MCF 10A (cell line): ENCODE data around the gene NUP153. TPM values are rescaled to one million over a fixed set of nuclear protein-coding genes. Genes with fewer than 3 reads are reported as not detected.
"Not testable (repeated sequence)": the region's sequence is repeated elsewhere in the genome, so short reads cannot be mapped to it uniquely, and the experiment has no call there.

ENCODE experiments used
- Bru-seq: library from RNA; stranded (reverse); fragments of 400-500 nt; gene quantifications from one replicate; lab custom pipeline; 2021; lab: Mats Ljungman, UMichigan
- BruChase-seq, 2 experiments: library from RNA; stranded (reverse); fragments of 400-500 nt; gene quantifications; one replicate each; lab custom pipeline; 2021; lab: Mats Ljungman, UMichigan
- BruUV-seq: library from RNA; stranded (reverse); fragments of 400-500 nt; replicated peaks from 2 replicates; lab custom pipeline; 2021; lab: Mats Ljungman, UMichigan
- CTCF ChIA-PET: fragments of 300-600 bp; sonication (Branson Sonifier 250); formaldehyde crosslinking; extraction: SDS; loops from one replicate; lab custom pipeline; 2021; ENCODE audit warnings: antibody characterized with exemption, inconsistent platforms; lab: Yijun Ruan, JAX
- POLR2A ChIA-PET: fragments of 300-600, 350-650 bp; sonication (Branson Sonifier 250); formaldehyde crosslinking; extraction: SDS; loops from one replicate; lab custom pipeline; 2020; ENCODE audit warnings: antibody characterized with exemption, inconsistent platforms; lab: Yijun Ruan, JAX
- DNase-seq: peaks from one replicate; pipeline ENCODE4 v3.0.0-alpha.2; 2018; ENCODE audit not compliant: unreplicated experiment
- H3K27ac Mint-ChIP-seq: one replicate; pipeline ENCODE4 v1.8.0; 2022; ENCODE audit warnings: mild to moderate bottlenecking, low read depth, mixed read lengths; ENCODE audit not compliant: unreplicated experiment
- H3K27me3 Mint-ChIP-seq: one replicate; pipeline ENCODE4 v1.8.0; 2022; ENCODE audit warnings: mixed read lengths; ENCODE audit not compliant: insufficient read depth, unreplicated experiment
- H3K36me3 Mint-ChIP-seq: one replicate; pipeline ENCODE4 v1.8.0; 2022; ENCODE audit warnings: mild to moderate bottlenecking, moderate library complexity, mixed read lengths; ENCODE audit not compliant: insufficient read depth, unreplicated experiment
- H3K4me1 Mint-ChIP-seq: one replicate; pipeline ENCODE4 v1.8.0; 2022; ENCODE audit warnings: mixed read lengths; ENCODE audit not compliant: insufficient read depth, unreplicated experiment
- H3K4me3 Mint-ChIP-seq: one replicate; pipeline ENCODE4 v1.8.0; 2022; ENCODE audit warnings: mild to moderate bottlenecking, moderate library complexity, mixed read lengths; ENCODE audit not compliant: unreplicated experiment
- H3K9me3 Mint-ChIP-seq: one replicate; pipeline ENCODE4 v1.8.0; 2022; ENCODE audit warnings: mixed read lengths; ENCODE audit not compliant: unreplicated experiment
- CTCF ChIP-seq: fragments of 200-600 bp; IDR thresholded peaks from one replicate; pipeline ENCODE4 v1.8.0; 2022; ENCODE audit warnings: antibody characterized with exemption, mild to moderate bottlenecking; ENCODE audit not compliant: unreplicated experiment
- intact Hi-C: fragments of 100-400 bp; cut with micrococcal nuclease; formaldehyde crosslinking; loops from 2 replicates; pipeline ENCODE4 v1.14.1; 2022
- long read RNA-seq: library from polyadenylated mRNA; stranded (forward); transcript quantifications from one replicate; pipeline ENCODE4 v2.0.0, GENCODE V29; 2022
- total RNA-seq: library from RNA; stranded (reverse); gene quantifications from 2 replicates; pipeline ENCODE4 v1.2.3, GENCODE V29; 2022

Gene NUP153
- total RNA-seq (33.3 and 36.5 TPM in 2 replicates), Bru-seq, nascent RNA (percentile 88 among the genes with signal in this experiment), BruChase-seq, experiment 1, labeled RNA remaining after a 6-hour chase (percentile 79 among the genes with signal in this experiment), BruChase-seq, experiment 2, labeled RNA remaining after a 2-hour chase (percentile 88 among the genes with signal in this experiment)
- long read RNA-seq, full-length matches to known transcripts: 17 of 32 reads
- long read RNA-seq, partial matches to known transcripts: 5 of 32 reads
- long read RNA-seq, other reads (novel, unspliced or antisense): 10 of 32 reads

GRCh38 chr6:17706580-17707370 lies at the start of gene NUP153:
Gene NUP153 (minus strand): TSS chr6:17706925. CDS start chr6:17706387, 538 bp downstream.
- DNase-seq: peak; percentile 98
- Mint-ChIP-seq H3K36me3 (peaks cover 5% of the 10 kb centered on the region), H3K27ac (peak within 1 kb of the TSS; percentile 97), H3K9me3 (no peaks in the 10 kb centered on the region), H3K27me3 (no peaks in the 10 kb centered on the region), H3K4me1 (peaks cover 13% of the 10 kb centered on the region), H3K4me3 (peak within 1 kb of the TSS; percentile 86)
- no peak for TF ChIP-seq CTCF
- CTCF ChIA-PET: interaction anchor here (0.6 to 1.0 kb wide), 3 partner anchors 10 to 548 kb away, joined by 3 to 4 read pairs (median 3); no protein-coding TSS in a partner anchor
- BruUV-seq: no TSS peak
- POLR2A ChIA-PET: interaction anchor here (0.6 to 2.7 kb wide), 24 partner anchors 9 to 664 kb away, joined by 3 to 29 read pairs (median 4); partner anchors contain the start of genes FAM8A1, KDM1B and TPMT
- intact Hi-C loops: loop anchor here (5.0 kb wide), 1 partner anchor 104 kb away; the partner anchor contains the start of gene FAM8A1

DNA sequence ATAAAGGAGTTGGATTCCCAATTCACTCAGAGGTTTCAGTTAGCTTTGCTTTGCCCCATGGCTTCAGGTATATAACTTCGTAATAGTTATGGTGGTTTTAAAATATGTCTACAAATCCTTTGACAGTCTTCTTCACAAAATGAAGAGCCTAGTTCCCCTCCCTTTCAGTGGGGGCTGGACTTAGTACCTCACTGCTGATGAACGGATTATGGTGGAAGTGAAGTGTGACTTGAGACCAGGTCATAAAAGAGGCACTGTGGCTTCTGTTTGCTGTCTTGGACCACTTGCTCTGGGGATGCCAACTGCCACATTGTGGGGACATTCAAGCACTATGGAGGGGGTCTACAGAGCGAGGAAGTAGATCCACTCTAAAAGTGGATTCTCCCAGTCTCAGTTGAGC lies 47.5 kb upstream of the NUP153 start:
- no peak for DNase-seq
- no peaks in the 10 kb centered on the region for H3K4me1 Mint-ChIP-seq
- BruUV-seq: no TSS peak
- H3K4me3 Mint-ChIP-seq: no peak overlapping the region
- CTCF ChIA-PET: no interaction called here
- no peaks in the 10 kb centered on the region for H3K27me3 Mint-ChIP-seq
- no peak for TF ChIP-seq CTCF
- H3K36me3 Mint-ChIP-seq: peaks cover 12% of the 10 kb centered on the region
- intact Hi-C loops: no loop called here
- H3K27ac Mint-ChIP-seq: no peak overlapping the region
- POLR2A ChIA-PET: interaction anchor here (1.2 kb wide), 1 partner anchor 14 kb away, joined by 3 read pairs; no protein-coding TSS in a partner anchor
- no peaks in the 10 kb centered on the region for H3K9me3 Mint-ChIP-seq

GRCh38 chr6:17745324-17745723 lies 38.6 kb upstream of the NUP153 start:
- H3K4me1 Mint-ChIP-seq, DNase-seq, H3K9me3 Mint-ChIP-seq, H3K36me3 Mint-ChIP-seq, POLR2A ChIA-PET, H3K27me3 Mint-ChIP-seq, H3K27ac Mint-ChIP-seq, H3K4me3 Mint-ChIP-seq, BruUV-seq, intact Hi-C loops: not testable (repeated sequence)
- CTCF ChIA-PET: interaction anchor here (0.6 to 2.7 kb wide), 3 partner anchors 45 to 614 kb away, joined by 3 to 11 read pairs (median 3); no protein-coding TSS in a partner anchor

- H3K4me3 Mint-ChIP-seq, intact Hi-C loops, H3K27me3 Mint-ChIP-seq, H3K4me1 Mint-ChIP-seq, H3K9me3 Mint-ChIP-seq, H3K36me3 Mint-ChIP-seq, BruUV-seq, H3K27ac Mint-ChIP-seq, DNase-seq: not testable (repeated sequence)
- CTCF ChIA-PET: interaction anchor here (0.6 to 2.7 kb wide), 4 partner anchors 12 to 613 kb away, joined by 3 to 11 read pairs (median 3); no protein-coding TSS in a partner anchor
- POLR2A ChIA-PET: interaction anchor here (1.3 kb wide), 1 partner anchor 38 kb away, joined by 4 read pairs; the partner anchor contains the start of gene NUP153
Observed at GRCh38 chr6:17744757-17745308, 38.1 kb upstream of the NUP153 start.
